GM18511 (cell line): ENCODE data around the gene CETP.
"Not testable (repeated sequence)": the region's sequence is repeated elsewhere in the genome, so short reads cannot be mapped to it uniquely, and the experiment has no call there.

ENCODE experiments used
- ATAC-seq: cut with Tn5 transposase; IDR thresholded peaks from one replicate; pipeline ENCODE4 v1.9.1; 2021; ENCODE audit warnings: mild to moderate bottlenecking, moderate library complexity; ENCODE audit not compliant: unreplicated experiment

Gene CETP

DNA sequence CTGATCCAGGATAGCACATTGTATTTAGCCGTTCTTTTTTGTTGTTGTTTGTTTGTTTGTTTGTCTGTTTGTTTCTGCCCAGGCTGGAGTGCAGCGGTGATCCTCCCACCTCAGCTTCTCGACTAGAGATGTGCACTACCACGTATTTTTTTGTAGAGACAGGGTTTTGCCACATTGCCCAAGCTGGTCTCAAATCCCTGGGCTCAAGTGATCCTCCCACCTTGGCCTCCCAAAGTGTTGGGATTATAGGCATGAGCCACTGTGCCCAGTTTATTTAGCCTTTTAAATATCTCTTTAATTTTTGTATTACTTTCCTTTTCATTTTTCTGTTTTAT, 18.4 kb downstream of the CETP start:
- no peak for ATAC-seq

DNA sequence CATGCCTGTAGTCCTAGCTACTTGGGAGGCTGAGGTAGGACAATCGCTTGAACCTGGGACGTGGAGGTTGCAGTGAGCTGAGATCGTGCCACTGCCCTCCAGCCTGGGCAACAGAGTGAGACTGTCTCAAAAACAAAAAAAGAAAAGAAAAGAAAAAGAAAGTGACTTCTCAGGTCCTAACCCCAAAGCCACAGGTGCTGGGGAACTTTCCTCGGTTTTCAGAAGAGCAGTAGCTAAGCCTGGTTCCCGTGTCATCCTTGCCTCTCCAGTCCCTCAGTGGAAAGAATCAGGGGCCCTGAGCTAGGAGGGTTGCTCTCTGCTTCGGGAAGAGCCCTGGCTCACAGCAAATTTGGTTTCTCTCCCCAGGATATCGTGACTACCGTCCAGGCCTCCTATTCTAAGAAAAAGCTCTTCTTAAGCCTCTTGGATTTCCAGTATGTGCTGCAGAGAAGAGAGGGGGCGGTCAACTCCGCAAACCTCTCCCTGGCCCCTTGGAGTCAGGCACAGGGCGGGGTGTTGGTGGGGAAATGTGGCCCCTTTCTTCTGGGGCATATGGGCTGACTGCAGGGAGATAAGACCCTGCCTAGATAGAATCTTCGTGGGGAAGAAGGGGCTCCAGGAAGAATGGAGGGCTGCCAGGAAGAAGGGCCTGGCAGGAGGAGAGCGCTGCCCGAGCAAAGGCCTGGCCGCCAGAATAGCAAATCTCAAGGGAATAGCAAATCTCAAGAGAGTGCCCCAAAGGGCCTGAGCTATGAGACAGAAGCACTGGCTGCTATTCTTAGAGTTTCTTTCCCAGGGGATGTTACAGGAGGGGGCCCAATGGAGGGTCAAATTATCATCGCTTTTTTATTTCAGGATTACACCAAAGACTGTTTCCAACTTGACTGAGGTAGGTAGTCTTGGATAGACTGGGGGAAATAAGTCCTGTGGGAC, 19.3 kb downstream of the CETP start:
- no peak for ATAC-seq

- no peak for ATAC-seq
Measured at GRCh38 chr16:56981729-56982271, 20.1 kb downstream of the CETP start.

DNA sequence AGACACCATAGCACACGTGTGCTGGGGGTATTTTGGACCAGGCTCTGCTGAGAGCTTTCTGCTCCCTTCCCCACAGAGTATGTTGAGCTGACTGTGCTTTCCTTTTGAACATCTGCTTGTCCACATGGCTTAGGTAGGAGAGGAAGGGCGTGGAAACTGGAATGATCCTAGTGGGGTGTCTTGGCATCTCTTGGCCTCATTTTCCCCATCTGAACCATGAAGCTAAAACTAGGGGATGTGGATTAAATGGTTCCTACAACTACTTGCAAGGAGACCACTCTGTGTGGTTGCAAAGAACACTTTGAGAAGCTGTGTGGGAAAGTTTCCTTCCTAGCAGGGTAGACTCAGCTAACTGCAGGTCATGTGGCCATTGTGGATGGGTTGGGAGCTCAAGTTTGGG, 20.9 kb downstream of the CETP start:
- ATAC-seq, result no peak

GRCh38 chr16:56983211-56983751, 21.5 kb downstream of the CETP start:
- ATAC-seq, result no peak

- ATAC-seq, result no peak
Measured at GRCh38 chr16:56984639-56985038, 22.9 kb downstream of the CETP start.

DNA sequence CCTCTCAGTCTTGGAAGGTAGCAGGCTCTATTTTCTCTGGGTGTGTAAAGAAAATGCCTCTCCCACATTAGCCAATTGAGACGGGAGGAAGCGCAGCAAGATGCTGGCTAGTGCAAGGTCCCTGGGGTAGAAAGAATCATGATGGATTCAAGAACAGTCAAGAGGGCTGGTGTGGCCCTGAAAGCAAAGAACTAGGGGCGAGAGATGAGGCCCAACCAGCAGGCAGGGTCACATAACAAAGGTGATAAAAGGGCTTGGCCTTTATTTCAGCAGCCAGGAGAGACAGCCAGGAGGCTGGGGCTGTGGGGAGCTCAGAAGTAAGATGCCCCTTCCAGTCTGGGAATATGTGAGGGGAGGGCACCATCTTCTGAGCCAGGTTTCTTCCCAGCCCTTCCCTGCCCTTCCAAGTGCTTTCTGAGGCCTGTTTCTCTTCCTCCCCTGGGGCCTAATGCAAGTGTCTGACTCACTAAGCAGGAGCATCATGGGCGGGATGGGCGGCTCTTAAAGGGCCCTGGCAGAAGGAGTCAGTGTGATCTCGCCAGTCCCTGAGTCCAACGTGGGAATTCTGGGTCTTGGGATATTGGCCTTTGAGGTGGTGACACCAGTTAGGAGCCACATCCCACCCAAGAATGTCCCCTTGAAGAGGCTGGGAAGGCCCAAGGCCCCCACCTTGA, 23.7 kb downstream of the CETP start:
- no peak for ATAC-seq

GRCh38 chr16:56985962-56986360, 24.2 kb downstream of the CETP start:
- no peak for ATAC-seq

DNA sequence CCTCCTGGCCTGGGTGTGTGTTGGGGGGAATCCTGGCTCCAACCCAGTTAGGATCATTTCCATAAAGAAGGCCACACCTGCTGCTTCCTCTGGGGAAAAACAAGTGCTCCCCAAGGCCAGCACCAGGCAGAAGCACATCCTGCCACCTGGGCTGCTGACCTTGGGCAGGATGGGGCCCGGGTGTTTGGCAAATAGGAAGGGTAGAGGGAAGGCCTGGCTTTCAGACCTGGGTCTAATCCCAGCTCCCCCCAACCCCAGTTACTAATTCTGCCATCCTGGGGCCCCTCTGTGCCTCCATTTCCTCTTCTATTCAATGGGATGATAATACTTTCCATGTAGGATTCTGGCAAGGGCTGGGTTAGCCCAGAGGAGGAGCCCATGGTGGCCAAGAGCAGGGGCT, 24.6 kb downstream of the CETP start:
- no peak for ATAC-seq

GRCh38 chr16:56986908-56987307, 25.2 kb downstream of the CETP start:
- ATAC-seq, result not testable (repeated sequence)

- no peak for ATAC-seq
Measured at GRCh38 chr16:56987692-56988091, 25.9 kb downstream of the CETP start.

GRCh38 chr16:56988161-56988947, 26.6 kb downstream of the CETP start:
- ATAC-seq, result no peak

GRCh38 chr16:56988948-56989945, 27.5 kb downstream of the CETP start, which contains the start of gene NLRC5:
TSS of gene NLRC5 (plus strand) at chr16:56989557. CDS start at chr16:57020713, 31,156 bp downstream.
- peak; percentile 83 for ATAC-seq

- no peak for ATAC-seq
Measured at GRCh38 chr16:56989988-56990387, 28.2 kb downstream of the CETP start.

DNA sequence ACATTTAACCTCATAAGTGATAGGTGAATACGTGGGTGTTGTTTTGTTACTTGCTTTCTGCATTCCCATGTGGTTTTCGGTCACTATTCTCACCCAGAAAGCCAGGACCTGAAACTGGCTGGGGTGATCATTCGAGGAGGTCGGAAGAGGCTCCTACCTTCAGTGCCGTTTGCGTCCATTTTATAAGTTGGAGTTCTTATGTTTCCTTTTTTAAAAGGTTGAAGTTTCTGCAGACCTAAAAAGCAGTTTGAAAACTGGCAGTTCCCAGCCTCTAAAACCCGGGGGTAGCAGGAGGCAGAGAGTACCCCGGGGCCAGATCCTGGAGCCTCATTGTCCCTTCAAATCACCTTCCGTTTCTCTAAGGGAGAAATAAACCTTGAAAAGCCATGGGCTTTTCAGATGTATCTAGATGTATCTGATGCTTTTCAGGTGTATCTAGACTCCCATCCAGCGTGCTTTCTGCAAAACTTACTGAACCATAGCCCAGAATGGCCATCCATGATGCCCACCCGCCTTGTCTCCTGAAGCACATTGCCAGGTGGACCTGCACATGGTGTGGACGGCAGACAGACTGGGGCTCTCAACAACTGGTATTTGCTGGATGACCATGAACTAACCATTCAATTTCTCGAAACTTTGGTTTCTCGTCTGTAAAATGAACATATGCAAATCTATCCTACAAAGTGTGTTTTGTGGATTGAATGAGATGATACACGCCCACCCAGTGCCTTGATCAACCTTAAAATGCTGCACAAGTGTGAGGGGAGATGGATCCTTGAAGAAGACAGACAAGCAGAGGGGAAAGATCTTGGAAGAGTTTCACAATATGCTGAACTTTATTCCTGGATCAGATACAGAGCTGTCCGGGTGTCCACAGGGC, 28.9 kb downstream of the CETP start:
- no peak for ATAC-seq

DNA sequence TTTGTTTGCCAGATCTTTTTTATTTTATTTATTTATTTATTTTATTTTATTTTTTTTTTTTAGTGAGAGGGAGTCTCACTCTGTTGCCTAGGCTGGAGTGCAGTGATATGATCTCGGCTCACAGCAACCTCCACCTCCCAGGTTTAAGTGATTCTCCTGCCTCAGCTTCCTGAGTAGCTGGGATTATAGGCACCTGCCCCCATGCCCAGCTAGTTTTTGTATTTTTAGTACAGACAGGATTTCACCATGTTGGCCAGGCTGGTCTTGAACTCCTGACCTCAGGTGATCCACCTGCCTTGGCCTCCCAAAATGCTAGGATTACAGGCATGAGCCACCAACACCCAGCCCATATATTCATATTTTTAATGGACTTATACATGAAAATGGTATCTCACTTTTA, 30.7 kb downstream of the CETP start:
- ATAC-seq, result not testable (repeated sequence)

- ATAC-seq, result no peak
Measured at GRCh38 chr16:56993204-56993603, 31.5 kb downstream of the CETP start.

DNA sequence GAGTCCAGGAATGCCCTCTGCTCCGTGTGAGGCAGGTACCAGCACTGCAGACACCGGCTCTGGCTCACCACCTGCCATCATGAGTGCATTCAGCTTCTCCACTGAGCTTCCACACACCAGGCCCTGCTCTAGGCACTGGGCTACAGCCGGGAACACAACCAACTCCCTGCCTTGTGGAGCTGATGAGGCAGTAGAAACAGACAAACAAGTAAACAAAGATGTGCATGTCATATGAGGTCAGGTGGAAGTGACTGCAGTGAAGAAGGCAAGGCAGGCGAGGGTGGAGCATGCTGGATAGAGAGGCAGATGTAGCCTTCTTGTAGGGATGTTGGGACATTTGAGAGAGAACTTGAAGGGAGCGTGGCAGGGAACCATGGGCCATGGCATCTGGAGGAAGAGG, 32.6 kb downstream of the CETP start:
- ATAC-seq, result no peak
